Testis (tissue), 2 donors: ENCODE data around the gene RASIP1.

Experiments used
- POLR2A ChIP-seq: fragments of 450-650 bp; IDR thresholded peaks from one replicate; pipeline ENCODE4 v1.6.1; 2017; ENCODE audit warnings: antibody characterized with exemption, mild to moderate bottlenecking, moderate library complexity
- TF ChIP-seq, protein P1 (sequence below), 3 experiments: fragments of 450-650 bp in 2 of 3; fragments of 200-600 bp in 1 of 3; sonication (generic) in 1 of 3; IDR thresholded peaks; one replicate each; pipeline ENCODE4 v1.5.1; 2016 to 2019; ENCODE audit warnings: antibody characterized with exemption in 3 of 3, mild to moderate bottlenecking in 2 of 3, moderate library complexity in 1 of 3

DNA sequence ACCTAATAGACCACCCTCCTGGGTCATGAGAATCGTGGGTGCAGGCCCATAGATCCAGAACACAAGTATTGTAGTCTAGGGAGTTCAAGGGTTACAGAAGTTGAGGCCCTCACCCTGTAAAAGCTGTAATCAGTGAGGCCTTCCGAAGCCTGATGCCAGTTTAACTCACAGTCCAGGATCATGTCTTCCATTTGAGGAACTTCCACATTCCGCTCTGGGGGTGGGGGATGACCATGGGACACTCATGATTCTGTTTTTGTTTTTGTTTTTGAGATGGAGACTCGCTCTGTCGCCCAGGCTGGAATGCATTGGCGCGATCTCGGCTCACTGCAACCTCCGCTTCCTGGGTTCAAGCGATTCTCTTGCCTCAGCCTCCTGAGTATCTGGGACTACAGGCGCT lies 1.7 kb upstream of the RASIP1 start:
- TF ChIP-seq, protein P1, sequence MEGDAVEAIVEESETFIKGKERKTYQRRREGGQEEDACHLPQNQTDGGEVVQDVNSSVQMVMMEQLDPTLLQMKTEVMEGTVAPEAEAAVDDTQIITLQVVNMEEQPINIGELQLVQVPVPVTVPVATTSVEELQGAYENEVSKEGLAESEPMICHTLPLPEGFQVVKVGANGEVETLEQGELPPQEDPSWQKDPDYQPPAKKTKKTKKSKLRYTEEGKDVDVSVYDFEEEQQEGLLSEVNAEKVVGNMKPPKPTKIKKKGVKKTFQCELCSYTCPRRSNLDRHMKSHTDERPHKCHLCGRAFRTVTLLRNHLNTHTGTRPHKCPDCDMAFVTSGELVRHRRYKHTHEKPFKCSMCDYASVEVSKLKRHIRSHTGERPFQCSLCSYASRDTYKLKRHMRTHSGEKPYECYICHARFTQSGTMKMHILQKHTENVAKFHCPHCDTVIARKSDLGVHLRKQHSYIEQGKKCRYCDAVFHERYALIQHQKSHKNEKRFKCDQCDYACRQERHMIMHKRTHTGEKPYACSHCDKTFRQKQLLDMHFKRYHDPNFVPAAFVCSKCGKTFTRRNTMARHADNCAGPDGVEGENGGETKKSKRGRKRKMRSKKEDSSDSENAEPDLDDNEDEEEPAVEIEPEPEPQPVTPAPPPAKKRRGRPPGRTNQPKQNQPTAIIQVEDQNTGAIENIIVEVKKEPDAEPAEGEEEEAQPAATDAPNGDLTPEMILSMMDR (IDR thresholded peaks at IDR 0.05): no peak
- TF ChIP-seq POLR2A: no peak
